Right cardiac atrium (tissue), 5 donors: ENCODE results near the gene FAM50A. TPM values are rescaled to one million over a fixed set of nuclear protein-coding genes. Genes with fewer than 3 reads are reported as not detected.

Source experiments
- ATAC-seq, 2 donors: fragments of 200-7000 bp; cut with Tn5 transposase; one replicate each; pipeline versions ENCODE4 v1.8.0 to v1.9.1; 2020; ENCODE audit warnings: moderate library complexity in 2 of 2, mild to moderate bottlenecking in 1 of 2
- DNase-seq, 3 donors: peaks; one replicate each; pipeline ENCODE4 v3.0.0-alpha.2; 2020
- H3K27ac ChIP-seq: one replicate; pipeline ENCODE4 v1.5.1; 2013; ENCODE audit warnings: mild to moderate bottlenecking, low read length, control low read depth, moderate library complexity
- H3K27me3 ChIP-seq: one replicate; pipeline ENCODE4 v1.6.1; 2013; ENCODE audit not compliant: control insufficient read depth, insufficient read depth
- H3K4me1 ChIP-seq: one replicate; pipeline ENCODE4 v1.6.1; 2013; ENCODE audit warnings: low read length; ENCODE audit not compliant: control insufficient read depth, insufficient read depth
- H3K4me3 ChIP-seq: one replicate; pipeline ENCODE4 v1.5.1; 2013; ENCODE audit warnings: low read length, control low read depth
- H3K9me3 ChIP-seq: one replicate; pipeline ENCODE4 v1.6.1; 2013; ENCODE audit warnings: low read length; ENCODE audit not compliant: control insufficient read depth
- WGBS: extraction: QIAGEN DNeasy Blood & Tissue Kit; methylation state at CpG from one replicate; pipeline ENCODE4 v1.1.7; 2013; 5-methylcytosine and 5-hydroxymethylcytosine counted together
- intact Hi-C, 4 donors: fragments of 100-400 bp; cut with DNase I; formaldehyde crosslinking; loops; one replicate each; pipeline versions ENCODE4 v1.11.0 to v1.14.0; 2022 to 2023
- polyA plus RNA-seq: library from polyadenylated mRNA; stranded (reverse); fragments of 200-250 nt; gene quantifications from one replicate; pipeline ENCODE4 v1.2.3, GENCODE V29; 2013
- total RNA-seq, 4 donors: library from RNA; stranded (reverse); fragmentation: NEBNext Ultra II Directional; extraction: Animal tissue kit (Norgen Biotek cat#: 25700); gene quantifications; one replicate each; pipeline ENCODE4 v1.2.1, GENCODE V29; 2021
- donor health status: healthy with polysubstance abuse.
- donor health status: DM: no; HTN: yes; CAD: no.
- donor health status: DM: no; HTN: no; CAD: no.
- donor health status: DM: no; HTN: yes; CAD: no; lungs with severe emphysema.
- donor health status: DM: yes; HTN: yes; CAD: no.

Gene FAM50A
- total and polyA plus RNA-seq, 5 donors: 48.6 to 88.7 (median 53.3) TPM

- intact Hi-C loops: no loop called here
- peak in 1 of 2 donors; percentile 1 for ATAC-seq
- WGBS: 51% methylated on average over 24 of the region's 24 CpGs
These were observed 34.0 kb downstream of the FAM50A start for GRCh38 chrX:154477891-154478477.

DNA sequence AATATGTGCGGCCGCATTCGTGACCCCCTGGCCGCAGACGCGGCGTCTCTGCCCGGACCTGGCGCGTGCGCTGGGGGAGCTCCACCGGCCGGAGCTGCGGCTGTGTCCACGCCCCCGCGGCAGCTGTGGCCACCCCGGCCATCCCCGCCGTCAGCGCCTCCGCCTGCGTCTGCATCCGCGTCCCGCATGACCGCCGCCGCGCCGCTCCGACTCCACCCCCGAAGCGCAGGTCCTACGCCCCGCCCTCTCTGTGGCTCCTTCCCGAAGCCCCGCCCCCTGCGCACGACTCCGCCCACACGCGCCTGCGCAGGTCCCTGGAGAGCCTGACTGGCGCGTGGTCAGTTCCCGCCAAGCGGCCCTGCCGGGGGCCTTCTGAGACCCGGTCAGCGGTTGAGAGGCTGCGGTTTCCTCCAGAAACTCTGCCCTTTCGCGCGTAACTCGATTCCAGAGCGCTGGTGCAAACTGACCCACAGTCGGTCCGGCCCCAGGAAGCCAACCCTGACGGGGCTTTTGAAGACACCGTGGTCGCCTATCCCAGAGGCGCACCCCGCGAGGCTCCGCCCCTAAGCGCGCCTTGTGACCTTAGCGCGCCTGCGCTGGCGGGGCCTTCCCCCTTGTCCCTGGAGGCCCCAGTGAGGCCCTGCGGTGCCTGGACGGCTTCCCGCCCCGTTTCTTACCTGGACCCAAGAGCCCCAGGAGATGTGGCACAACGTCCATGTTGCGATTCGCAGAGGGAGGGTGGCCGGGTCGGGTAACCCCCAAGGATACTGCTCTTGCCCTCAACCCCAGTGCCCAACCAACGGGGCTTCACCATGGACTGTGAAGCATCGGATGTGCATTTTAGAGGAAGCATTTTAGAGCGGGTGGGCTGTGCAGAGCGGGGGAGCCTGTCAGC is 35.0 kb downstream of the FAM50A start, which contains the start of gene LAGE3:
TSS of gene LAGE3 (minus strand) at position 554 of the 895 bp plus-strand sequence. CDS start at position 188, 366 bp downstream.
- DNase-seq: peak; percentile 93 to 98 (median 97)
- Histone ChIP-seq H3K27me3 (no peaks in the 10 kb centered on the region), H3K9me3 (no peaks in the 10 kb centered on the region), H3K4me1 (peaks cover 2% of the 10 kb centered on the region), H3K4me3 (peak within 1 kb of the TSS; percentile 43), H3K27ac (peak within 1 kb of the TSS; percentile 54)
- peak; percentile 96 for ATAC-seq
- intact Hi-C loops: no loop called here
- WGBS: 3% methylated on average over 84 of the region's 85 CpGs

More at GRCh38 chrX:154477891-154478477, 34.0 kb downstream of the FAM50A start:
- Histone ChIP-seq H3K27ac (no peak overlapping the region), H3K4me1 (peaks cover 2% of the 10 kb centered on the region), H3K4me3 (peak overlapping the region; percentile 43), H3K27me3 (no peaks in the 10 kb centered on the region), H3K9me3 (no peaks in the 10 kb centered on the region)
- peak in 1 of 3 donors; percentile 58 for DNase-seq

GRCh38 chrX:154481195-154481594 is 37.3 kb downstream of the FAM50A start:
- no peak for DNase-seq

GRCh38 chrX:154481911-154482601 is 38.1 kb downstream of the FAM50A start:
- ATAC-seq: no peak
- Histone ChIP-seq H3K4me3 (no peak overlapping the region), H3K4me1 (peaks cover 2% of the 10 kb centered on the region), H3K9me3 (no peaks in the 10 kb centered on the region), H3K27me3 (no peaks in the 10 kb centered on the region), H3K27ac (peak overlapping the region; percentile 36)
- WGBS: 59% methylated on average over 14 of the region's 14 CpGs
- DNase-seq: peak in 2 of 3 donors; percentile 46 to 58
- intact Hi-C loops: no loop called here

More at GRCh38 chrX:154481195-154481594, 37.3 kb downstream of the FAM50A start:
- ATAC-seq: no peak
- no peak overlapping the region for H3K4me3 ChIP-seq
- H3K4me1 ChIP-seq: peaks cover 2% of the 10 kb centered on the region
- intact Hi-C loops: no loop called here
- no peak overlapping the region for H3K27ac ChIP-seq
- H3K27me3 ChIP-seq: no peaks in the 10 kb centered on the region
- H3K9me3 ChIP-seq: no peaks in the 10 kb centered on the region
- 82% methylated on average over 5 of the region's 5 CpGs for WGBS

- no peak for ATAC-seq
- 66% methylated on average over 7 of the region's 7 CpGs for WGBS
- Histone ChIP-seq H3K27me3 (no peaks in the 10 kb centered on the region), H3K4me3 (no peak overlapping the region), H3K27ac (no peak overlapping the region), H3K9me3 (no peaks in the 10 kb centered on the region), H3K4me1 (peaks cover 2% of the 10 kb centered on the region)
- DNase-seq: peak in 2 of 3 donors; percentile 20 to 43
- intact Hi-C loops: no loop called here
These were observed 38.8 kb downstream of the FAM50A start for GRCh38 chrX:154482786-154483185.

GRCh38 chrX:154483325-154483724 is 39.4 kb downstream of the FAM50A start:
- Histone ChIP-seq H3K9me3 (no peaks in the 10 kb centered on the region), H3K27ac (no peak overlapping the region), H3K4me3 (no peak overlapping the region), H3K27me3 (no peaks in the 10 kb centered on the region), H3K4me1 (peaks cover 2% of the 10 kb centered on the region)
- WGBS: 75% methylated on average over 7 of the region's 7 CpGs
- intact Hi-C loops: no loop called here
- ATAC-seq (no peak), DNase-seq (no peak)

- 67% methylated on average over 16 of the region's 16 CpGs for WGBS
- ATAC-seq: no peak
These were observed 40.6 kb downstream of the FAM50A start for GRCh38 chrX:154484255-154485149.

GRCh38 chrX:154485150-154486051 is 41.5 kb downstream of the FAM50A start:
- peaks cover 6% of the 10 kb centered on the region for H3K4me1 ChIP-seq
- no peaks in the 10 kb centered on the region for H3K27me3 ChIP-seq
- DNase-seq (peak in 2 of 3 donors; percentile 31 to 52), ATAC-seq (no peak)
- intact Hi-C loops: no loop called here
- peak overlapping the region; percentile 92 for H3K4me3 ChIP-seq
- H3K9me3 ChIP-seq: no peaks in the 10 kb centered on the region
- peak overlapping the region; percentile 87 for H3K27ac ChIP-seq
- 35% methylated on average over 35 of the region's 35 CpGs for WGBS

More at GRCh38 chrX:154484255-154485149, 40.6 kb downstream of the FAM50A start:
- peak; percentile 13 to 35 (median 22) for DNase-seq
- Histone ChIP-seq H3K27ac (peak overlapping the region; percentile 15), H3K27me3 (no peaks in the 10 kb centered on the region), H3K4me1 (peaks cover 4% of the 10 kb centered on the region), H3K4me3 (no peak overlapping the region), H3K9me3 (no peaks in the 10 kb centered on the region)
- intact Hi-C loops: no loop called here

DNA sequence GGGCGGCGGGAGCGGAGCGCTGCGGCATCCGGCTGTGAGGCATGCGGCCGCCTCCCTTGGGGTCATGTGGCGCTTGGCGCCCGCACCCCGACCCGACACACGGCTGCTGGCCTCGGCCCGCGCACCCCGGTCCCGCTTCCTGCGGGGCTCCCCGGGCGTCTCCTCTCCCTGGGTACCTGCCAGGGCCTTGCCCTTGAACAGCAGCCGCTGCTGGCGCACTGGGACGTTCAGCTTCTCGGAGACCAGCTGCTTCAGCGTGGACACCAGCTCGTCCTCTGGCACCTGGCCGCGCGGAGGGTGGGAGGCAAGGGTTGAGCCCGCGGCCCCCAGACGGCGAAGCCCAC is 42.1 kb downstream of the FAM50A start:
- intact Hi-C loops: no loop called here

More for the DNA sequence above, 42.1 kb downstream of the FAM50A start:
- under 1% methylated on average over 35 of the region's 35 CpGs for WGBS
- H3K27ac ChIP-seq: peak overlapping the region; percentile 87
- DNase-seq: peak; percentile 52 to 83 (median 69)
- H3K9me3 ChIP-seq: no peaks in the 10 kb centered on the region
- no peaks in the 10 kb centered on the region for H3K27me3 ChIP-seq
- H3K4me3 ChIP-seq: peak overlapping the region; percentile 92
- H3K4me1 ChIP-seq: peaks cover 6% of the 10 kb centered on the region
- no peak for ATAC-seq
